HG02981 (cell line): ENCODE data around the gene LTBP2.

Experiments used
- ATAC-seq: cut with Tn5 transposase; IDR thresholded peaks from one replicate; pipeline ENCODE4 v1.9.1; 2021; ENCODE audit warnings: mild to moderate bottlenecking, moderate library complexity; ENCODE audit not compliant: unreplicated experiment

LTBP2 gene

DNA sequence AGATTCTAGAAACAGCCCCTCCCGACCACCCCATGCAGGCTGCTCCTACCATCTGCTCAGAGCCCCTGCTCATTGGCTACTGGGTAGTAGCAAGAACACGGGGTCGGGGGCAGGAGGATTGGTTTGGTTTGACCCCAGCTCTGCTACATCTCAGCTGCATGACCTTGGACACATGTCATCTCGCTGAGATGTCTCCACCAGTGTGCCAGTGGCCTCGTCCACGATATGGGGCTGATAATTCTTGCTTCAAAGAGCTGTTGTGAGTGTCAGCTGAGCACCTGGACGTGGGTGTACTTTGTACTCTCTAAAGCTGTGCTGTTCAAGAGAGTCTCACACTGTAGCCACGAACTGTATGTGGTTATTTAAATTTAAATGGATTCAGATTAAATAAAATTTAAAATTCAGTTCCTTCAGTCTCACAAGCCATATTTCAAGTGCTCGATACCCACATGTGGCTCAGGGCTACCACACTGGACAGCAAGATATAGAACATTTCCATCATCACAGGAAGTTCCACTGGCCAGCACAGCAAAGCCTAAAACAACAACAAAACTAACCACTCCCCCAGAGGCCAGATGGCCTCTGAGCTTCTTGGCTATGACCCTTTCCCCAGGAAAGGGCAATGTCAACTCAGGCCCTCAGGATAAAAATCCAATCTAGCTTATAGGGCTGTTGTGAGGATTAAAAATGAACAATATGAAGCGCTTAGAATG lies 18.6 kb downstream of the LTBP2 start:
- no peak for ATAC-seq

DNA sequence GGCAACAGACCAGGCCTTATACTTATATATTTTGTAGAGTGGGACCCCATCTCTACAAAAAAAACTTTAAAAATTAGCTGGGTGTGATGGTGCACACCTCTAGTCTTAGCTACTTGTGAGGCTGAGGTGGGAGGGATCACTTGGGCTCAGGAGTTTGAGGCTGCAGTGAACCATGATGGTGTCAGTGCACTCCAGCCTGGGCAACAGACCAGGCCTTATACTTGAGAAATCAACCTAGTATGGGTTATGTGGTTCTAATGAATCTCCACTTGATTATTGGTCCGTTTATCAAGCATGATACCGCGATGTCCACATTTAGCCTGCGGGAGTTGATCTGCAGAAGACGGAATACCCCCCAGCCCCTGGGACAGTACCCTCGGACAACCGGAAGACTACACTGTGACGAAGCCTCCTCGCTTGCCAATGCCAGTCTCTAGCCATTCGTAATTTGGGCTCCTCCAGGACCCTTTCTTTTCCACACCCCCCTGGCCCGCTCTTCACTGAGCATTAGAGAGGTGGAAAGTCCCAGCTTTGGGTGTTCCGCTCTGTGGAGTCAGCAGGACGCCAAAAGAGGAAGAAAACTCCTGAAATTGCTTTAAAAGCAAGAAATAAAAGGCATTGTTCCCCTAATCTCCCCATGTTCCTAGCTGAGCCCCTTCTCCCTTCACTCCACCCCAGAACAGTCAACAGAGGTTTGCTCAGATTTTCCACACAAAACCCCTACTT lies 19.4 kb downstream of the LTBP2 start:
- no peak for ATAC-seq

DNA sequence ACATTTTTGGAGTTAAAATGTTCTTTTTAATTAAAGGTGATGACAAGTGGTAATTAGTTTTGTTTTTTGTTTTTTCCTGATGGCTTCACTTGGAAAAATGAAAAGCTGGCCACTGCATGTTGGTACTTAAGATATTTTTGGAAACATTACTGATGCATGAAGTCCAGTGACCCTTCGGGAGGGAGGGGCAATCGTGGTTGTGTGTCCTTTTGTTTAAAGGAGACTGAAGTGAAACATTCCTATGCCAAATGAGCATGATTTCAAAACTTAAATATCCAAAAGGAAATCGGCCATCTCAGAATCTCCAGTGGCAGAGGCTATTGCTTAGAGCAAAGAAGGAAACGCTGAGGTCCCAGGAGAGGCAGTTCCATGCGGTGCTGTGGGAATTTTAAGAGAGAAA lies 20.1 kb downstream of the LTBP2 start:
- no peak for ATAC-seq

DNA sequence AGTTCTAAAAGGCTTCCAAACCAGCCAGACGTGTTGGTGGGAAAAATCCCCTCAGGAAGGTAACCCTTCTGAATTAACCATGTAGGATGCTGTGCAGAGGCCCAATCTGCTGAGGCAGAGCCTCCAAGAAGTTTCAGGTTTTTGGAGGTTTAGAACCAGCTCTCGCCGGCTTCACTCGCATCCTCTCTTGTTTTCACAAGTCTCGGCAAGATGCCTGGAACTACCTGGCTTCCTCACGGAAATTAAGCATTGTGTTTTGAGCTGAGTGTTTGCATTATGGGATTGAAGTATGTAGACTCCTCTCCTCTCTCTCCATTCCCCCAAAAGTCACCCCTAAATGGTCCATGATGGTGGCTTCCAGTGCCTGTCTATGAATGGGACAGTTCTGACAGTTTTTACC lies 20.6 kb downstream of the LTBP2 start:
- no peak for ATAC-seq

DNA sequence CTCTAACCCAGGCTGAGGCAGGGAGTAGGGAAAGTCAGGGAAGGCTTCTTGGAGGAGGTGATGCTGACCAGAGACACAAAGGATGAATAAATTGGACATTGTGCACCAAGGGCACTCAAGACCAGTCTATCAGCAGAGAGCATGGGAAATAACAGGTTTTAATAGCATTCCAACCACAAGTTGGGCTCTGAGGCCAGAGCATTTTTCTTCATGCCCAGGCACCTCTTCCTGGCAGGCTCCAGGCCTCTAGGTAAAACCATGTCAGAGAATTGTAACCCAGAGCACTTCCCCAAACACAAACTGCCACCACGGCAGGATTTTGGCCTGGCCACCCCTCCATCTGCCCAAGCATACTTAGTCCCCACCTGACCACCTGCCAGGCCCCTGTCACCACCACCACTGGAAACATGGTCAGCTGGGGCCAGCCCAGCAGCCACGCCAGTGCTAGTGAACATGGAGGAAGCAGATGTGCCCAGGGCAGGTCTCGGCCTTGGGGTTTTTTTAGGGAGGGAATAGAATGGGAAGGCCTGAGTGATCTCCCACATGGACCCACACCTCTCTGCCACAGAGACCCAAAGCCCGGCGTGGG lies 22.7 kb downstream of the LTBP2 start:
- no peak for ATAC-seq

DNA sequence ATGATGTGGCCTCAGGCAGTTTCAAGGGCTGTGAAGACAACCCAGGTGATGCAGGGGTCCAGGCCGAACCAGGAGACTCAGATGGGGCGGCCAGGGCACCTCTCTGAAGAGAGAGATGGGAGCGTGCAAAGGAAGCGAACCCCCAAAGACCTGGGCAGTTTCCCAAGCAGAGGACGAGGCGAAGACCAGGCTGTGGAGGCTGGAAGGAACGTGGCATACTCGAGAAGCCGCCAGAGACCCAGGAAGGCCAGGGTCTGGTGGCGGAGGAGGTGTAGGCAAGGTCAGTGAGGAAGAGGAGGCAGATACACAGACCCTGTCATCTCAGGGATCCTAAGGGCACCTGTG lies 24.7 kb downstream of the LTBP2 start:
- ATAC-seq = no peak

DNA sequence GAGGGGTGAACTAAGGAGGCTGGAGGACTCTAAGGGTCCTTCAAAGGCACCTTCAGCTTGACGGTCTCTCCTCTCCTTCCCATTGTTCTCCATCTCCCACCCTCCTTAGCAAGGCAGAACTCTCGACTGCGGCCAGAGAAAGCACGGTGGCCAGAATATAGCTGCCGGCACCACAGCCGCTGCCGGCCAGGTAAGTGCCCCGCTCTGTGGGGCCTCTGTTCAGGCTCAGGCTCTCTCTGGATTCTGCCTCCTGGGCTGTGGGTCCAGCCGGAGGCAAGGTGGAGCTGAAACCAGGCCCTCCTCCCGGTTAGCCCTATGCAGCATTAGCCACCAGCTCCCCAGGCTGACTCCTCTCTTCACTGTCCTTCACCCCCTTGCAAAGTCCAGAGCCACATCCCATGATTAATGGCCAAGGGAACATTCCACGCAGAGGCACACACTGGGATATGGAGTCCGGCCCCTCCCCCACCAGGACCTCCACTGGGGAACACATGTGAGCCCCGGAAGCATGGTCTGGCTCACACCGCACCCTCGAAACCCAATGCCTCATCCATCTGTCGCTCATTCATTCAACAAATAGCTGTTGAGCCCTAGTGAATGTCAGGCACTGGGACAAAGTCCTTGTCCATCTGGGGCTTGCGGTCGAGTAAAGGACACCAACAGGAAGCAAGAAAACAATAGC lies 25.2 kb downstream of the LTBP2 start:
- no peak for ATAC-seq

DNA sequence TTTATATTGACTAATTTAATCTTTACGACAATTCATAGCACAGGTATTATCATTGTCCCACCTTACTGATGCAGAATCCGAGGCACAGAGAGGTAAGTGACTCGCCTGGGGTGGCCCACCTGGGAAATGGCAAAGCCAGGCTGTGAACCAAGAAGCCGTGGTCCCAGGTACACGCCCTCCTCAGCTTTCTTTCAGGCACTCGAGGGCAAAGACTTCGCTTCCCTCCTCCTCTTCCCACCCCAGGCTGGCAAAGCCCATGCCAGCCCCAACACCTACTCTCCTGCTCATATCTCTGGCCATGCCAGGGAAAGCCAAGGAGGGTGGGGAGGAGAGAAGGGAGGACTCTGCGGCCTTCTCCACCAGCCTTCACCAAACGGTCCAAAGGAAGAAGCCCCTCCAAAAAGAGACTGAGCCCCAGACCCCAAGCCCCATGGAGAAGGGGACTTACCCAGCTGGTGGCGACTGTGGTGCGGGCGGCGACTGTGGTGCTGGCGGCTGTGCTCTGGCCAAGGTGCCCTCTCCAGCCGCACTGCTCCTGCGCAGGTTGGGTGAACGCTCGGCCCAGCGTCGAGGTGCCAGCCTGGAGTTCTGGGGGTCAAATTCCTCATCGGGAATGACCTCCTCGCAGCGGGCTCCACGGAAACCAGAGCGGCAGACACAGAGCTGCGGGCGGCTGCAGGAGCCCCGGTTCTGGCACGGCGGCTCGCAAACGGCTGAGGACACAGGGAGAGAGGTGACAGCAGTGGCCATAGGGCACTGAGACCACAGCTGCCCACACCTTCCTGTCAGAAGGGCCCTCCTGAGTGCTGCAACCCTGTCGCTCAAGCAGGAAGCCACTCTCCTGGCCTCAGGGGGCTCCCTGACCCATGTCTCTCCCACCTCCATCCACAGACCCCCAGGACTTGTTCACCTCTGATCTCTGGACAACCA lies 26.4 kb downstream of the LTBP2 start:
- ATAC-seq = no peak

DNA sequence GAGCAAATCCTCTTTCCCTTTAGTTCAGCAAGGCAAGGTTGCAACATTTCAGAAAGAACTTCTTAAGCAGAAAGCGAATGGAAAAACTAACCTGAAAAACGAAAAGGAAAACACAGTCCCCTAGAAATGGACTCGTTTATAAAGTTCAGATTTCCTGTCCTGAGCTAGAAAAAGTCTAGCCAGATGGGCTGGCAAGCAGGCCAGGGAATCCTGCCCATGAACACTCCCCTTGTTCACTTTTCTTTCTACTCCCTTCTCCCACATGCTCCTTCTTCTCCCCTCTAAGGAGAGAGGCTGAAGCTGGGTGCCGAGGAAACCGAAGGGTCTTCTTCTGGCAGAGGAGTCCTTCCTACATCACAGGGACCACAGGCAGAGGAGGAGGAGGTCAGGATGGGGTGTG lies 27.1 kb downstream of the LTBP2 start:
- no peak for ATAC-seq

DNA sequence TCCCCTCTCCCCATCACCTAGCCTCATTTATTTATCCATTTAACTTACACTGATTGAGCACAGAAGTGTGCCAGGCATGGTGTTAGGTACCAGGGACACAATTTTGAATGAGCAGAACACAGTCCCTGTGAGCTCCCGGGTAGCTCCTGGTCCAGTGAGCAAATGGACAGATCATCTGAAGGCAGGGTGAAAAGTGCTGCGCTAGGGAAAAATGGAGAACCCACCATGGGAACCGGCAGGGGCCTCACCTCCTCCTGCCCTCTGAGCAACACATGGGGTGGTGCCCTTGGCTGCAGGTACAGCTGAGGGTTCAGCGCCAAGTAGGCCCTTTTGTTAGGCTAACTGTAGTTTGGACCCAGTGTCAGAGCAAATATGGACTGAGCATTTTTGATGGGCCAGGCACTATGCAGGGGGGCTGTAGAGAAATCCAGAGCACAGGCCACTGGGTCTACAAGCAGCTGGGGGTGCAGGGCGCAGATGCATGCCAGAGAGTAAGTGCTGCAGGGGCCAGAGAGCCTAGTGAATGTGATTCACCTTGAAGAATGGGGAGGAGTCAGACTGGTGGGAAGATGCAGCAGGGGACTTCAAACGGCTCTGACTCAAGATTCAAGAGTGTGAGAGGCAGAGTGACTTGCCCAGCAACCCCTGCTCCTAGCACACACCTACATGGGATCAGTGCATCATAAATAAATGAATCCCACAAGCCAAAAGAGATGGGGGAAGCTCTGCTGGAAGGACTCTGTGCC lies 28.2 kb downstream of the LTBP2 start:
- ATAC-seq = no peak

DNA sequence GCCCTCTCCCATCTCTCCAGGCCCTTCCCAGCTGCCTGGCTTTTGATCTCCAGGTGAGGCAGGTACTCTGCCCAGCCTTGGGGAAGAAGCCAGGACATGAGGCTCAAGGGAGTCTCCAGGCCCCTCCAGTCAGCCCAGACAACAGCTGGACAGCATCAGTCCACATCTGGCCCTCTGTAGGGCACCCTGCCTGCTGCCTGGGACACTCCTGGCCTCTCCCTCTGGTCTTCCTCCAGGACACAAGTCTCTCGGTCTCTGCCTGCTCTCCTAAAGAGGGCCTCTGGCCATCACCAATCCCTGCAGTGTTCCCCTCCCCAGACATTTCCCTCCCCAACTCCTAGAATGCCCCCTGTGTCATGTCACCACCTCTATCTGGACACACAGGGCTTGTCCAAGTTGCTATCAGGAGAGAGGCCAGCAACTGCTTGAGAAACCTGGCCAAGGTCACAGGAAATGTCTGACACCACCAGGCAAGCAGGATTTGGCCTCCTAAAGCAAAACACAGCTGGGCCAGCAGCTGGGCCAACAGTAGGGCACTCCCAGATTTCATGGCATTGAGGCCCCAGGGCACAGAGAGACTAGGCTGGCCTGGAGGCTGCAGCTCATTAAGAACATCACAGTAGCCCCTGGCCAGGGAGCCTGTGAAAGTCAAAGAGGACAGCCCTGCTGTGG lies 29.0 kb downstream of the LTBP2 start:
- no peak for ATAC-seq

DNA sequence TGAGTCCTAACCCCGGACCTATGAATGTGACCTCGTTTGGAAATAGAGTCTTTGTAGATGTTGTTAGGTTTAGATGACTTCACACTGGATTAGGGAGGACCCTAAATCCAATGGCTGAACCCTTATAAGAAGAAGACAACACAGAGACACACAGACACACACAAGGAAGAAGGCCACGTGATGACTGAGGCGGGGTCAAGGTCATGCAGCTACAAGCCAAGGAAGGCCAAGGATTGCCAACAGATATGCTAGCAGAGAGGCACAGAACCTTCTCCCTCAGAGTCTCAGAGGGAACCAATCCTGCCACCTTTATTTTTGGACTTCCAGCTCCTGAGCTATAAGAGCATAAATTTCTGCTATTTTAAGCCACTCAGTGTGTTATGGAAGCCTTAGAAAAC lies 31.8 kb downstream of the LTBP2 start:
- ATAC-seq = no peak

DNA sequence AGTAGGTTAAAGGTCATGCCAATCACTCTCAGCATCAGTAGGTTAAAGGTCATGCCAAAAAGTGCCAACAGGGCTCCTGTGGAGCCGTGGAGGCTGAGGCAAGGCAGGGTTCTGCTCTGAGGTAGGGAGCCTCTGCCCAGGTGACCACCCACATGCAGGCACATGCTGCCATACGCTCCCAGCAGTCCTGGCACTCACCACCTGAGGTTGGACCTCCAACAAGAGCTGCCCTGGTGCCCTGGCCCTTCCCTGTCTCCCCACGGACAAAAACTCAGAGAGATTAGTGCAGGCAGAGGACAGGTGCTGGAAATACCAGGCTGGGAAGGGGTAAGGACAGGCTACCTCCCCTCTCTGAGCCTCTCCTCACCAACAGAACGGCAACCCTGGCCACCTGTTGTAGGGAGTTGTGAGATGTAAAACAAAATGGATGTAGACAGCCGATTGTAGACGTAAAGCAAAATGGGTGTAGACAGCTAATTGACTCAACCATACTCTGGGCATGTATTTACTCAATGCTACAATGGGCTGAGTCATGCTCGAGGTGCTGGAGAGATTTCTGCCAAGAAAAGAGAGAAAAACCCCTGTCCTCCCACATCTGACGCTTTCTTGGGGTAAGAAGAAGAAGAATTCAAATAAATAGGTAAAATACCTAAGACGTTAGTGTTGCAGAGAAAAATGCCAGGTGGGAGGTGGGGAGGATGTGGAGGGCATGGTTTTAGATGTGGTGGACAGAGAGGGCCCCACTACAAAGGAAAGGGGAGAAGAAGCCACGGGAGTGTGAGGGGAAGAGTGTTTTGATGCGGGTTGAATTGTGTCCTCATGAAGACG lies 32.4 kb downstream of the LTBP2 start:
- ATAC-seq = no peak

DNA sequence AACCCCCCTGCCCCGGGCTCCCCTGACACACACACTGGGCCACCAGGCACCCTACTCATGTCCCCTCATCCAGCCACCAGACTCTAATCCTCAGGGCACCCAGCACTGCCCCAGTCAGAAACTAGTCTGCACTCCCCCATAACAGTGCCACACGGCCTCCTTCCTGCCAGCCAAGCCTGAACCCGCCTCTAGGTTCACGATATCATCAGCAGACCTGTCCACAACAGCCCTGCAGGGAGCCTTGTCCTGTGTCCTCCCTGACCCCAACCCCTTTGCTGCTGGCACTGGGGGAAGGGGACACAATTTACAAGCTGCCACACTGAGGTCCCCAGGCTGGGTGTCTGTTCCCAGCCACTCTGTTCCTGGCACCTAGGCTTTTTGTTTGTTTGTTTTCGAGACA lies 33.6 kb downstream of the LTBP2 start:
- ATAC-seq = no peak

DNA sequence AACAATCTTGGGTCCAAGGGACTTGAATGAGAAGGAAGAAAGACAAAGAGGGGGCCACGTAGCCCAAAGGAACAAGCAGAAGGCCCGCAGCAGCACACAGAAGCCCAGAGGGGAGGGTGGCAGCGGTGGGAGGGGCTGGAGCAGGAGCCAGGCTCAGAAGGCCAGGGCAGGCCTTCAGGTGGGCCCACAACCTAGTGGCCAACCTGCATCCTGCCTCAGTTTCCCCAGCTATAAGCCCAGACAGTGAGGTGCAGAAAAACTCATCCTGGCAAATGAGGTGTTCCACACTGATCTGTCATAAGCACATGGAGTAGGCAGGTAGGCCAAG lies 34.1 kb downstream of the LTBP2 start:
- ATAC-seq = no peak

DNA sequence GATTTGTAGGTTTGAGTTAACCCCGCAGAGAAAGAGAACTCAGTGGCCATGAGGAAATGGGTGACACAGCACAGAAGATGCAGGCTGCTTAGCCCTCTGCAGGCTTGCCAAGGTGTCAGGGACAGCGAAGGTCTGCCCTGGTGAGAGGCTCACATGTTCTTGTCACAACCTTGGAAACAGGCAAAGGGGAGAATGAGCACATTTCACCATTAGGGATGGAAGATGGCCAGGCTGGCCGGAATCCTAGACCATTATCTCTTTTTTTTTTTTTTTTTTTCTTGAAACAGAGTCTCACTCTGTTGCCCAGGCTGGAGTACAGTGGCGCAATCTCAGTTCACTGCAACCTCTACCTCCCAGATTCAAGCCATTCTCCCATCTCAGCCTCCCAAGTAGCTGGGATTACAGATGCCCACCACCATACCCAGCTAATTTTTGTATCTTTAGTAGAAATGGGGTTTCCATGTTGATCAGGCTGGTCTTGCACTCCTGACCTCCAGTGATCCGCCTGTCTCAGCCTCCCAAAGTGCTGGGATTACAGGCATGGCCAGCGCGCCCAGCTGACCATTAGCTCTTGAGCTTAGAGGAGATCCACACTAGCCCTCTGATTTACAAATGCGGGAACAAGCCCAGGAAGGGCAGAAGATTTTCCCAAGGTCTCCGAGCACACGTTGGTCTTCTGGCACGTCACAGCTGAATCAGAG lies 34.6 kb downstream of the LTBP2 start:
- ATAC-seq = no peak

DNA sequence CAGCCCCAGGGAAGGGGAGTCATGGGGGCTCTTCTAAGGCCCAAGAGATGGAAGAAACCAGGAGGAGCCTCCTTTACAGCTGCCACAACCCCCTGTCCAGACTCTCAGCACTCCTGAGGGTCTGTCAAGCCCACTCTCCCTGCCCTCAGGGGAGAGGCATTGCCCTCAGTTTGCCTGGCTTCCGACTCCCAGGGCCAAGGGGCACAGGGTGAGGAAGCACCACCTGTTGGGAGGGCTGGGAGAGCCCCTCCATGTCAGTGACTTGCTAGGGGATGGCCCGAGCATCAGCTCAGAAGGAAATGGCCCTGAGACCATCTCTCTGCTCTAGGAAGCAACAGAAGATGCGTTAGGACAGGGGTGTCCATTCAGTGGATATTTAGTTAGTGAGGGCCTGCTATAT lies 36.1 kb downstream of the LTBP2 start:
- no peak for ATAC-seq

DNA sequence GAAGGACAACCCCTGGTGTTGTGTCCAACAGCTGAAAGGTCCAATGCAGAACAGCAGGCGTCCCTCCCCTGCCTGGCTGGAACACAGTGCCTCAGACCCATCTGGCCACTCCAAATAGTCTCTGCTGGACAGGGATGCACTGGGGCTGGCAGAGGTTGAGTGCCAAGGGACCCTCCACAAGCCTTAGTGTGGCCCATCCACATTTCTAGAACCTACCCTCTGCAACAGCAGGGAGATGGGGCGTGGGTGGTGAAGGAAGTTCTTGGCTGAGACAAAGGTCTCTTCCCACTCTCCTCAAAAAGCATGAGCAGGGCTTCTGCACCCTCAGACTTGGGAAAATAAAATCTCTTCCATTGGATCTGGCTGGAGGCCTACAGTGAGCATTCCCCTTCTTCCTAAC lies 36.5 kb downstream of the LTBP2 start:
- no peak for ATAC-seq
